Measurements from ENCODE around the gene SSTR4. TPM values are rescaled to one million over a fixed set of nuclear protein-coding genes. Genes with fewer than 3 reads are reported as not detected.

SSTR4 gene
- total RNA-seq, 2 experiments from 2014 or later = not detected

GRCh38 chr20:23049201-23050075, 14.3 kb downstream of the SSTR4 start, which contains the start of gene THBD:
THBD (minus strand) TSS chr20:23049672; CDS start chr20:23049504, 168 bp downstream.
- H3K4me3 Mint-ChIP-seq = no peak within 1 kb of the TSS
- CTCF ChIA-PET = no interaction called here
- peaks cover 34% of the 10 kb centered on the region for H3K27me3 Mint-ChIP-seq
- POLR2A ChIA-PET = no interaction called here
- H3K9me3 Mint-ChIP-seq = no peaks in the 10 kb centered on the region
- no peak within 1 kb of the TSS for H3K27ac Mint-ChIP-seq
- intact Hi-C loops (cut with micrococcal nuclease) = loop anchor here (5.0 to 10.0 kb wide), 2 partner anchors 188 to 355 kb away; no protein-coding TSS in a partner anchor
- H3K36me3 Mint-ChIP-seq = no peaks in the 10 kb centered on the region
- DNase-seq = peak; percentile 18
- H3K4me1 Mint-ChIP-seq (ENCODE audit: low read depth) = no peaks in the 10 kb centered on the region

- Mint-ChIP-seq H3K4me1 (ENCODE audit: low read depth) (no peaks in the 10 kb centered on the region), H3K9me3 (no peaks in the 10 kb centered on the region), H3K4me3 (no peak overlapping the region), H3K36me3 (no peaks in the 10 kb centered on the region), H3K27me3 (peaks cover 34% of the 10 kb centered on the region), H3K27ac (no peak overlapping the region)
- intact Hi-C loops (cut with micrococcal nuclease) = no loop called here
- POLR2A ChIA-PET = no interaction called here
- no peak for DNase-seq
- CTCF ChIA-PET = interaction anchor here (0.9 to 1.4 kb wide), 3 partner anchors 11 to 185 kb away, joined by 3 to 5 read pairs (median 5); no protein-coding TSS in a partner anchor
Observed at GRCh38 chr20:23050076-23050838, 15.1 kb downstream of the SSTR4 start.

- ChIA-PET POLR2A (no interaction called here), CTCF (interaction anchor here (0.6 to 1.4 kb wide), 5 partner anchors 11 to 1351 kb away, joined by 3 to 5 read pairs (median 3); no protein-coding TSS in a partner anchor)
- no peak overlapping the region for H3K4me3 Mint-ChIP-seq
- H3K4me1 Mint-ChIP-seq (ENCODE audit: low read depth) = no peaks in the 10 kb centered on the region
- H3K27me3 Mint-ChIP-seq = peaks cover 34% of the 10 kb centered on the region
- no peaks in the 10 kb centered on the region for H3K9me3 Mint-ChIP-seq
- no peak overlapping the region for H3K27ac Mint-ChIP-seq
- intact Hi-C loops (cut with micrococcal nuclease) = no loop called here
- H3K36me3 Mint-ChIP-seq = no peaks in the 10 kb centered on the region
- peak; percentile 61 for DNase-seq
Observed at GRCh38 chr20:23050847-23051627, 15.9 kb downstream of the SSTR4 start.

DNA sequence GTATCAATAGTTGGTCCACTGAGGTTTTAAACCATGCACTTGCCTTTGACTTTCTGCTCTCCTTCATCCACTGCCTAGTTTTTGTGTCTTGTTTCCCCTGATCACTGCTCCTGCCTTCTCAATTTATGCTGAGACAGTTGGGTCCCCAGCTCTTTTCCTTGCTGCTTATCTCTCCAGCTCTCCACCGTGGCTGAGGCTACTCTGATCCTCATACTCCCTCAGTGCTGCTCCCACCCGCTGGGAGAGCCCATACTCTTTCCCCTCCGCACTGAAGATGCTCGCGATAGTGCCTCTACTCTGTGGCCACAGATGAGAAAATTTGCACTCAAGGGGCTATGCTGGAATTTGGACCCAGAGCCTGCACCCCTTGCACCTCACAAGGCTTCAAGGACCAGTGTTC, 17.8 kb downstream of the SSTR4 start:
- ChIA-PET POLR2A (no interaction called here), CTCF (no interaction called here)
- Mint-ChIP-seq H3K27ac (no peak overlapping the region), H3K36me3 (no peaks in the 10 kb centered on the region), H3K27me3 (peaks cover 26% of the 10 kb centered on the region), H3K9me3 (peaks cover 2% of the 10 kb centered on the region), H3K4me1 (ENCODE audit: low read depth) (no peaks in the 10 kb centered on the region), H3K4me3 (no peak overlapping the region)
- intact Hi-C loops (cut with micrococcal nuclease) = no loop called here
- DNase-seq = no peak

- H3K27me3 Mint-ChIP-seq = peaks cover 6% of the 10 kb centered on the region
- CTCF ChIA-PET = no interaction called here
- no peak for DNase-seq
- H3K9me3 Mint-ChIP-seq = peaks cover 2% of the 10 kb centered on the region
- intact Hi-C loops (cut with micrococcal nuclease) = no loop called here
- POLR2A ChIA-PET = no interaction called here
- H3K4me1 Mint-ChIP-seq (ENCODE audit: low read depth) = no peaks in the 10 kb centered on the region
- H3K4me3 Mint-ChIP-seq = no peak overlapping the region
- no peaks in the 10 kb centered on the region for H3K36me3 Mint-ChIP-seq
- no peak overlapping the region for H3K27ac Mint-ChIP-seq
Observed at GRCh38 chr20:23058240-23058639, 23.1 kb downstream of the SSTR4 start.

GRCh38 chr20:23059001-23059400, 23.9 kb downstream of the SSTR4 start:
- Mint-ChIP-seq H3K27me3 (peaks cover 3% of the 10 kb centered on the region), H3K4me3 (no peak overlapping the region), H3K9me3 (peaks cover 2% of the 10 kb centered on the region), H3K36me3 (no peaks in the 10 kb centered on the region), H3K4me1 (ENCODE audit: low read depth) (no peaks in the 10 kb centered on the region), H3K27ac (no peak overlapping the region)
- ChIA-PET POLR2A (no interaction called here), CTCF (interaction anchor here (0.5 kb wide), 1 partner anchor 695 kb away, joined by 3 read pairs; no protein-coding TSS in a partner anchor)
- intact Hi-C loops (cut with micrococcal nuclease) = no loop called here
- no peak for DNase-seq

DNA sequence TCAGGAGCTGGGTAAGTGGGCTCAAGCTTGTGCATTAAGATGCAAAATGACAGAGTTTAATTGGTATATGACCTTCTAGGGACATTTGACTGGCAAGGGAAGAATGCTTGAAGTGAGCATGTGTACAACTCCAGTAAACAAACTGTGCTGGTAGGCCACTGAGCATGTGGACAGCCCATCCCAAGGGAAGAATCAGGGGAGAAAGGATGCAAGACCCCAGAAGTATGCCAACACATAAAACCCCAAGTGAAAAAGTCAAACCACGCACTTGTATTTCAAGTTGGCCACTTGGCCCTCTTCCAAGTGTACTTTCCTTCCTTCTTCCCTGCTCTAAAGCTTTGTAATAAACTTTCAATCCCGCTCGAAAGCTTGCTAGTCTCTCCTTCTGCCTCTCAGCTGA, 24.7 kb downstream of the SSTR4 start:
- H3K4me3 Mint-ChIP-seq = no peak overlapping the region
- intact Hi-C loops (cut with micrococcal nuclease) = no loop called here
- H3K4me1 Mint-ChIP-seq (ENCODE audit: low read depth) = no peaks in the 10 kb centered on the region
- no peak for DNase-seq
- ChIA-PET CTCF (no interaction called here), POLR2A (no interaction called here)
- H3K9me3 Mint-ChIP-seq = peaks cover 2% of the 10 kb centered on the region
- H3K36me3 Mint-ChIP-seq = no peaks in the 10 kb centered on the region
- no peak overlapping the region for H3K27ac Mint-ChIP-seq
- H3K27me3 Mint-ChIP-seq = peaks cover 3% of the 10 kb centered on the region

DNA sequence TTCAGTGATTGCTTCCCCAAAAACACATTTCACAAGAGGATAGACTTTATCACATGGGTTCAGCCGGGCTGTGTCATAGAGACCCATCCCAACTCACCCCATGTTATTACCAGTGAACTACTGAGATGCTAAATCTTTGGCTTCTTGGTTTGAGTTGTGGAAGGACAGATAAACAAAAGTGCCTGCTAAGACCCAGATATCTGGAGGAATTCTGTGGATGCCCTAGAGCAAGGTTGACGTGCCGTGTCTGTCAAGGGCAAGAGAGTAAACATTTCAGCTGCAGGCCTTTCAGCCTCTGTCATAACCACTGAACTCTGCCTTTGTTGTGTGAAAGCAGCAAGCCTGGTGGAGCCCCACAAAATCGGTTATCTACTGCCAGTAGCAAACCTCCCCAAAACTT, 25.5 kb downstream of the SSTR4 start:
- ChIA-PET POLR2A (no interaction called here), CTCF (no interaction called here)
- Mint-ChIP-seq H3K4me3 (no peak overlapping the region), H3K27me3 (peaks cover 3% of the 10 kb centered on the region), H3K27ac (no peak overlapping the region), H3K4me1 (ENCODE audit: low read depth) (no peaks in the 10 kb centered on the region), H3K9me3 (peaks cover 2% of the 10 kb centered on the region), H3K36me3 (no peaks in the 10 kb centered on the region)
- DNase-seq = no peak
- intact Hi-C loops (cut with micrococcal nuclease) = no loop called here

DNA sequence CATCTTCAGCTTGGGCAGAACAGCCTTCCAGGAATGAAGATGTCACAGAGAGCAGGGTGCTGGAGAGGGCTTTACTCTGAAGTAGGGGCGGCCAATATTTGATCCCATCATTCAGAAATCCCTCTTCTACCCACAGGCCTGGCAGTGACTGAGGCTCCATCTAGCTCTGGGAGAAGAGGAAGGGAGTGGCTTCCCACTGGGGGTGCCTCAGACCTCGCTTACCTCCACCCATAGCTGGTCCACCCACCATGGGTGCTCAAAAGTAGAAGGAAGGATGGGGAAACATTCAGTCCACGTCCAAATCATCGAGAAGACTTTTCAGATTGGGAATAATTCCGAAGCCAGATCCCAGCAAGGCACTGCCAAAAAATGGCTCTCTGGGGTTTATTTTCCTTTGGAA, 26.1 kb downstream of the SSTR4 start:
- H3K27ac Mint-ChIP-seq = no peak overlapping the region
- no peaks in the 10 kb centered on the region for H3K4me1 Mint-ChIP-seq (ENCODE audit: low read depth)
- POLR2A ChIA-PET = no interaction called here
- peaks cover 4% of the 10 kb centered on the region for H3K27me3 Mint-ChIP-seq
- H3K36me3 Mint-ChIP-seq = no peaks in the 10 kb centered on the region
- peaks cover 2% of the 10 kb centered on the region for H3K9me3 Mint-ChIP-seq
- CTCF ChIA-PET = no interaction called here
- DNase-seq = no peak
- intact Hi-C loops (cut with micrococcal nuclease) = no loop called here
- H3K4me3 Mint-ChIP-seq = no peak overlapping the region

- no peaks in the 10 kb centered on the region for H3K9me3 Mint-ChIP-seq
Observed at GRCh38 chr20:23061734-23062561, 26.8 kb downstream of the SSTR4 start.

DNA sequence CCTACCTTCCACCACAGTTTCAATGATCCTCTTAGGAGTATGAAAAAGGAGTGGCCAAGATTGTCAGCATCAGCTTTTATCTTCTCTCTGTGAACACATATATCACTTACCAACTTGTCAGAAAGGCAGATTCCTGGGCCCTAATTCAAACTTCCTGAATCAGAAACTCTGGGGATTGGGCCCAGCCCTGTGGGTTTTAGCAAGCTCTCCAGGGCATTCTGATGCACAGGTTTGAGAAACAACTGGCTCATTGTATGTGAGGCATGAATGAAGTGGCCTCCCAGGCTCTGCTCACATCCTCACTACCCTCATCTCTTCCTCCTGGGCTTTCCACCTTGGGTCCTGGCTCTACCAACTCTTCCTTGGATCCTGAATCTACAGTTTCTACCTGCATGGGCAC, 27.5 kb downstream of the SSTR4 start:
- peaks cover 4% of the 10 kb centered on the region for H3K27me3 Mint-ChIP-seq
- CTCF ChIA-PET = no interaction called here
- POLR2A ChIA-PET = no interaction called here

More at GRCh38 chr20:23061734-23062561, 26.8 kb downstream of the SSTR4 start:
- Mint-ChIP-seq H3K4me1 (ENCODE audit: low read depth) (no peaks in the 10 kb centered on the region), H3K27me3 (peaks cover 7% of the 10 kb centered on the region), H3K36me3 (no peaks in the 10 kb centered on the region), H3K4me3 (no peak overlapping the region), H3K27ac (no peak overlapping the region)
- intact Hi-C loops (cut with micrococcal nuclease) = no loop called here
- DNase-seq = no peak
- CTCF ChIA-PET = no interaction called here
- POLR2A ChIA-PET = no interaction called here

More for the DNA sequence above, 27.5 kb downstream of the SSTR4 start:
- intact Hi-C loops (cut with micrococcal nuclease) = no loop called here
- no peaks in the 10 kb centered on the region for H3K36me3 Mint-ChIP-seq
- no peak for DNase-seq
- H3K27ac Mint-ChIP-seq = no peak overlapping the region
- no peak overlapping the region for H3K4me3 Mint-ChIP-seq
- H3K9me3 Mint-ChIP-seq = no peaks in the 10 kb centered on the region
- H3K4me1 Mint-ChIP-seq (ENCODE audit: low read depth) = no peaks in the 10 kb centered on the region
